Measurements from ENCODE around the gene CD59.

DNA sequence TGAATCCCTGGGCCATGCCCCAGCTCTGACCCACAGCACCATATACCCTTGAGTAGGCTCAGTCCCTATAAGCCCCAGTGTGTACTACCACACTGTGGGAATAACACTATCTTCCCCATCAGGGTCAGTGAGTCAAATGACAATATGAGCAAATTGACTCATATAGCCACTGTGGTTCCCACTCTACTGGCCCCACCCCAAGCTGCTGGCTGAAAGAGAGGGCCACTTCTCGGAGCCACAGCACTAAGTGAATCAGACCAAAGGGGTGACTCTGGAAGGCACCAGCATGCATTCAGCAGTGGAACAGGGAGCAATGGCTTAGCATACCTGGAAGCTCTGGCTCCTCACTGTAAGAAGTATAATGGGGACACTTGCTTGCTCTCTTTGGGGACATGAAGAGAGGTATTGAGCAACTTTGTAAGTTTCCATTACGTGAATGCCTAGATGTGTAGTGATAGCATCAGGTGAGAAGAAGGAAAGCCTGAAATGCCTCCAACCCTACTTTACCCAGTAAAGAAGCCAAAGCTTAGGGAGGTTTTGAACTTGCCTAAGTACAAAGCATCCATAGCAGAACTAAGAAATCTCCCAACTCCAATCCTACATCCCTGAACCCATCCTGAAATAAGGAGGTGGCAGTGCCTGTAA is 13.5 kb downstream of the CD59 start:
- TF ChIP-seq, protein P1, sequence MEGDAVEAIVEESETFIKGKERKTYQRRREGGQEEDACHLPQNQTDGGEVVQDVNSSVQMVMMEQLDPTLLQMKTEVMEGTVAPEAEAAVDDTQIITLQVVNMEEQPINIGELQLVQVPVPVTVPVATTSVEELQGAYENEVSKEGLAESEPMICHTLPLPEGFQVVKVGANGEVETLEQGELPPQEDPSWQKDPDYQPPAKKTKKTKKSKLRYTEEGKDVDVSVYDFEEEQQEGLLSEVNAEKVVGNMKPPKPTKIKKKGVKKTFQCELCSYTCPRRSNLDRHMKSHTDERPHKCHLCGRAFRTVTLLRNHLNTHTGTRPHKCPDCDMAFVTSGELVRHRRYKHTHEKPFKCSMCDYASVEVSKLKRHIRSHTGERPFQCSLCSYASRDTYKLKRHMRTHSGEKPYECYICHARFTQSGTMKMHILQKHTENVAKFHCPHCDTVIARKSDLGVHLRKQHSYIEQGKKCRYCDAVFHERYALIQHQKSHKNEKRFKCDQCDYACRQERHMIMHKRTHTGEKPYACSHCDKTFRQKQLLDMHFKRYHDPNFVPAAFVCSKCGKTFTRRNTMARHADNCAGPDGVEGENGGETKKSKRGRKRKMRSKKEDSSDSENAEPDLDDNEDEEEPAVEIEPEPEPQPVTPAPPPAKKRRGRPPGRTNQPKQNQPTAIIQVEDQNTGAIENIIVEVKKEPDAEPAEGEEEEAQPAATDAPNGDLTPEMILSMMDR (IDR thresholded peaks at IDR 0.05; ENCODE audit: poor library complexity, severe bottlenecking): no peak
- no peak for TF ChIP-seq POLR2AphosphoS5 (IDR thresholded peaks at IDR 0.05)
